Activated CD4-positive, alpha-beta T cell treated with anti-CD3 and anti-CD28 coated beads for 1 hour (primary cell): ENCODE measurements around the gene PPIE.

Experiments
- DNase-seq: peaks from one replicate; pipeline ENCODE4 v3.0.0-alpha.2; 2020

Gene PPIE

GRCh38 chr1:39738622-39739366 is at the start of gene PPIE:
Gene PPIE, plus strand, starts transcription at chr1:39738882. Its CDS starts 19 bp downstream, at chr1:39738901.
- DNase-seq: peak; percentile 87

- DNase-seq: no peak
Measured at GRCh38 chr1:39689214-39689613, 49.5 kb upstream of the PPIE start.

- DNase-seq: no peak
Measured at GRCh38 chr1:39689635-39690034, 49.0 kb upstream of the PPIE start.

- no peak for DNase-seq
Measured at GRCh38 chr1:39690225-39690624, 48.5 kb upstream of the PPIE start.

GRCh38 chr1:39690794-39691382 is 47.8 kb upstream of the PPIE start:
- DNase-seq: no peak

- peak; percentile 86 for DNase-seq
Measured at GRCh38 chr1:39691383-39692151, 47.1 kb upstream of the PPIE start, which contains the start of gene HPCAL4. Gene HPCAL4, minus strand, starts transcription at chr1:39691433. Its CDS starts 6,830 bp downstream, at chr1:39684603.

GRCh38 chr1:39692152-39693074 is 46.3 kb upstream of the PPIE start:
- no peak for DNase-seq

- DNase-seq: no peak
Measured at GRCh38 chr1:39694026-39694425, 44.7 kb upstream of the PPIE start.

- DNase-seq: no peak
Measured at GRCh38 chr1:39695016-39695415, 43.7 kb upstream of the PPIE start.

- DNase-seq: no peak
Measured at GRCh38 chr1:39696448-39696847, 42.2 kb upstream of the PPIE start.

GRCh38 chr1:39698568-39698967 is 40.1 kb upstream of the PPIE start:
- no peak for DNase-seq

GRCh38 chr1:39699419-39699818 is 39.3 kb upstream of the PPIE start:
- DNase-seq: no peak

- no peak for DNase-seq
Measured at GRCh38 chr1:39700348-39700747, 38.3 kb upstream of the PPIE start.

- DNase-seq: no peak
Measured at GRCh38 chr1:39701049-39701439, 37.6 kb upstream of the PPIE start.

GRCh38 chr1:39704757-39705156 is 33.9 kb upstream of the PPIE start:
- DNase-seq: no peak

GRCh38 chr1:39707506-39707905 is 31.2 kb upstream of the PPIE start:
- DNase-seq: no peak

- no peak for DNase-seq
Measured at GRCh38 chr1:39711104-39711965, 27.3 kb upstream of the PPIE start.

GRCh38 chr1:39711966-39712340 is 26.7 kb upstream of the PPIE start:
- DNase-seq: no peak

GRCh38 chr1:39713557-39713956 is 25.1 kb upstream of the PPIE start:
- no peak for DNase-seq

GRCh38 chr1:39717809-39718208 is 20.9 kb upstream of the PPIE start:
- no peak for DNase-seq

- DNase-seq: no peak
Measured at GRCh38 chr1:39720094-39720999, 18.3 kb upstream of the PPIE start.
